ENCODE measurements around the gene RUBCNL.

- TF ChIP-seq CTCF (IDR thresholded peaks at IDR 0.05): no peak
- no peak for TF ChIP-seq POLR2A (IDR thresholded peaks at IDR 0.05)
Measured at GRCh38 chr13:46313432-46314257, 73.4 kb downstream of the RUBCNL start.

All from body of pancreas (tissue), 4 donors.